Liver (tissue), 9 donors: ENCODE results near the gene RBMS3. TPM values are rescaled to one million over a fixed set of nuclear protein-coding genes. Genes with fewer than 3 reads are reported as not detected.

Source experiments
- DNase-seq: peaks from one replicate; pipeline ENCODE4 v3.0.0-alpha.2; 2017; ENCODE audit warnings: low spot score
- H3K27ac ChIP-seq, 2 donors: one replicate each; pipeline ENCODE4 v1.7.0; 2013; ENCODE audit warnings: inconsistent platforms in 2 of 2, low read length in 2 of 2, control low read depth in 1 of 2, low read depth in 1 of 2, mild to moderate bottlenecking in 1 of 2
- H3K27me3 ChIP-seq, 4 donors: one replicate each; pipeline versions ENCODE4 v1.6.1 to v1.7.0; 2013; ENCODE audit warnings: low read length in 3 of 4, inconsistent platforms in 1 of 4, mild to moderate bottlenecking in 1 of 4, moderate library complexity in 1 of 4; ENCODE audit not compliant: control insufficient read depth in 4 of 4, insufficient read depth in 4 of 4
- H3K36me3 ChIP-seq, 4 donors: one replicate each; pipeline versions ENCODE4 v1.6.1 to v1.7.0; 2013; ENCODE audit warnings: low read length in 3 of 4, mild to moderate bottlenecking in 3 of 4, low read depth in 1 of 4, moderate library complexity in 1 of 4; ENCODE audit not compliant: control insufficient read depth in 4 of 4, insufficient read depth in 3 of 4
- H3K4me1 ChIP-seq, 4 donors: one replicate each; pipeline versions ENCODE4 v1.6.1 to v1.7.0; 2013; ENCODE audit warnings: low read length in 3 of 4, mild to moderate bottlenecking in 3 of 4, moderate library complexity in 1 of 4; ENCODE audit not compliant: control insufficient read depth in 4 of 4, insufficient read depth in 4 of 4
- H3K4me3 ChIP-seq, 3 donors: one replicate each; pipeline versions ENCODE4 v1.6.1 to v1.7.0; 2013; ENCODE audit warnings: low read length in 3 of 3, control low read depth in 1 of 3, low read depth in 1 of 3, mild to moderate bottlenecking in 1 of 3
- H3K9ac ChIP-seq, 2 donors: one replicate each; pipeline ENCODE4 v1.7.0; 2013; ENCODE audit warnings: low read length in 2 of 2, mild to moderate bottlenecking in 2 of 2, moderate library complexity in 2 of 2, control low read depth in 1 of 2, low read depth in 1 of 2
- H3K9me3 ChIP-seq, 4 donors: one replicate each; pipeline versions ENCODE4 v1.6.1 to v1.7.0; 2013; ENCODE audit warnings: low read length in 3 of 4; ENCODE audit not compliant: control insufficient read depth in 4 of 4
- EGR1 ChIP-seq, 2 donors: IDR thresholded peaks; 2 replicates each; pipeline ENCODE4 v1.6.1; 2016 to 2018; ENCODE audit warnings: antibody characterized with exemption in 2 of 2, low read depth in 2 of 2
- FOXA1 ChIP-seq: IDR thresholded peaks from 2 replicates; pipeline ENCODE4 v1.6.1; 2016; ENCODE audit warnings: antibody characterized with exemption
- FOXA2 ChIP-seq: IDR thresholded peaks from 2 replicates; pipeline ENCODE4 v1.6.1; 2016; ENCODE audit warnings: antibody characterized with exemption
- GABPA ChIP-seq, 2 donors: IDR thresholded peaks in 1 of 2; conservative IDR thresholded peaks in 1 of 2; 2 replicates each; pipeline ENCODE4 v1.6.1; 2016; ENCODE audit warnings: antibody characterized with exemption in 2 of 2, mild to moderate bottlenecking in 1 of 2, moderate library complexity in 1 of 2
- HNF4A ChIP-seq, 2 donors: conservative IDR thresholded peaks; 2 replicates each; pipeline ENCODE4 v1.6.1; 2016; ENCODE audit warnings: antibody characterized with exemption in 2 of 2, mild to moderate bottlenecking in 2 of 2
- HNF4G ChIP-seq: IDR thresholded peaks from 2 replicates; pipeline ENCODE4 v1.6.1; 2016; ENCODE audit warnings: antibody characterized with exemption
- JUND ChIP-seq, 2 donors: IDR thresholded peaks; 2 replicates each; pipeline ENCODE4 v1.6.1; 2016; ENCODE audit warnings: antibody characterized with exemption in 2 of 2
- NR2F2 ChIP-seq: IDR thresholded peaks from 2 replicates; pipeline ENCODE4 v1.6.1; 2016; ENCODE audit warnings: antibody characterized with exemption
- SP1 ChIP-seq: IDR thresholded peaks from 2 replicates; pipeline ENCODE4 v1.6.1; 2018; ENCODE audit warnings: antibody characterized with exemption, mild to moderate bottlenecking
- TAF1 ChIP-seq: conservative IDR thresholded peaks from 2 replicates; pipeline ENCODE4 v1.6.1; 2016; ENCODE audit warnings: antibody characterized with exemption, mild to moderate bottlenecking
- YY1 ChIP-seq: IDR thresholded peaks from 2 replicates; pipeline ENCODE4 v1.6.1; 2016; ENCODE audit warnings: antibody characterized with exemption, mild to moderate bottlenecking
- WGBS: extraction: QIAGEN DNeasy Blood & Tissue Kit; methylation state at CpG from one replicate; pipeline ENCODE4 v1.1.7; 2013; 5-methylcytosine and 5-hydroxymethylcytosine counted together
- polyA plus RNA-seq, 2 donors: library from polyadenylated mRNA; stranded (reverse) in 1 of 2; unstranded in 1 of 2; fragments of 200-250 nt in 1 of 2; fragments of >200 nt in 1 of 2; fragmentation: Nextera tagmentation in 1 of 2; extraction: Ambion mirVana in 1 of 2; gene quantifications; one replicate each; pipeline versions ENCODE4 v1.2.1 to v1.2.3, GENCODE V29; 2013 to 2015
- total RNA-seq, 2 donors: library from RNA; depleted of rRNA; stranded (reverse); fragments of >200 nt; gene quantifications; one replicate each; pipeline ENCODE4 v1.2.3, GENCODE V29; 2014
- TF ChIP-seq, protein P1 (sequence below): IDR thresholded peaks from 2 replicates; pipeline ENCODE4 v1.6.1; 2016; ENCODE audit warnings: antibody characterized with exemption
- TF ChIP-seq, protein P2 (sequence below): IDR thresholded peaks from 2 replicates; pipeline ENCODE4 v1.6.1; 2016; ENCODE audit warnings: antibody characterized with exemption
- TF ChIP-seq, protein P3 (sequence below): fragments of 150-350 bp; IDR thresholded peaks from 2 replicates; pipeline ENCODE4 v1.5.1; 2017; ENCODE audit warnings: improper control_type of control experiment, low read depth, low read length; ENCODE audit not compliant: missing input control
- donor health status: healthy.
- donor health status: healthy.
- donor health status: healthy.
- donor health status: healthy.
- donor health status: healthy.

The RBMS3 gene
- total and polyA plus RNA-seq, 4 donors = 1.2 to 14.9 (median 9.3) TPM

DNA sequence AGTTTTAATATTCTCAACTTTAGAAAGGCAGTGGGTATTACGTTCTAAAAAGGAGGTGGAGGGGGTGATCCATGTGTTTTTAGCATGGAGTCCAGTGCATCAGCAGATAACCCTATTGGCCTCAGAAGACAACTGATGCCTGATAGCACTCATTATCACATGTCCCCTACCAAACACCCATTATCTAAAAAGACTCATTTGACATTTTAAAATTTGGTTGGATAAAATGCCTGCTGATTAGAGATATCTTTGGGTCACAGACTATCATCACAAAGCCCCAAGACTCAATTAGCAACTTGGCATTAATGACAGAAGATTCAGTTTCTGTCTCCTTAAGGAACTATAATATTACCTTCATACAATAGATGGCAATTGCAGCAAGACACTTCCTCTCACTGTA, 589.3 kb downstream of the RBMS3 start:
- WGBS = 81% methylated on average over 1 of the region's 1 CpG
- Histone ChIP-seq H3K9ac (no peak overlapping the region), H3K27ac (no peak overlapping the region), H3K27me3 (no peaks in the 10 kb centered on the region), H3K4me1 (no peaks in the 10 kb centered on the region), H3K36me3 (no peaks in the 10 kb centered on the region), H3K9me3 (peaks cover 0 to 2% (median 0%) of the 10 kb centered on the region in 4 donors), H3K4me3 (no peak overlapping the region)
- TF ChIP-seq FOXA1 (no peak), EGR1 (IDR thresholded peaks at IDR 0.05; ENCODE audit: low read depth in 2 of 2) (no peak), JUND (IDR thresholded peaks at IDR 0.05) (no peak), YY1 (no peak), NR2F2 (no peak)
- DNase-seq = no peak

DNA sequence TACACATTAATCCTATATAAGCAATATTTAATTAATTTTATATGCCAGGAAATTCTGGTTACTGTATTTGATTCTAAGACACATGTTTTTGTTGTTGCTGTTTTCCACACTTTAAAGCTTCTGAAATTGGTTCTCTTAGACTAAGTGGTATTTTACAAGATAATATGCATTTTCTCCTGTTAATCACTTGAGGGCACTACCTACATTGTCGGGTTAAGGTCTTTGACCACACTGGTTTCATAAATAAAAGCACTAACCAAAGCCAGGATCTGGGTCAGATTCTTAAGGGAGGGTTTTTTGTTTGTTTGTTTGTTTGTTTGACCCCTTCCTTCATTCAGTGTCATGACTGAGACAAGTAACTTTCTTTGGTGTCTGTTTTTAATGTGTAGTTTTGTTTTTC, 590.2 kb downstream of the RBMS3 start:
- H3K36me3 ChIP-seq = no peaks in the 10 kb centered on the region
- no peaks in the 10 kb centered on the region for H3K27me3 ChIP-seq
- H3K4me1 ChIP-seq = no peaks in the 10 kb centered on the region
- no peak overlapping the region for H3K4me3 ChIP-seq
- H3K9ac ChIP-seq = no peak overlapping the region
- WGBS = 31% methylated on average over 1 of the region's 1 CpG
- no peak overlapping the region for H3K27ac ChIP-seq
- peaks cover 0 to 2% (median 0%) of the 10 kb centered on the region in 4 donors for H3K9me3 ChIP-seq
- no peak for DNase-seq
- TF ChIP-seq GABPA (IDR thresholded peaks at IDR 0.05 in 1 of 2, conservative IDR thresholded peaks at IDR 0.05 in 1 of 2) = no peak
- no peak for TF ChIP-seq FOXA1
- no peak for TF ChIP-seq HNF4A (conservative IDR thresholded peaks at IDR 0.05)
- TF ChIP-seq, protein P1, sequence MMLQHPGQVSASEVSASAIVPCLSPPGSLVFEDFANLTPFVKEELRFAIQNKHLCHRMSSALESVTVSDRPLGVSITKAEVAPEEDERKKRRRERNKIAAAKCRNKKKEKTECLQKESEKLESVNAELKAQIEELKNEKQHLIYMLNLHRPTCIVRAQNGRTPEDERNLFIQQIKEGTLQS = no peak
- no peak for TF ChIP-seq JUND (IDR thresholded peaks at IDR 0.05)
- TF ChIP-seq, protein P2, sequence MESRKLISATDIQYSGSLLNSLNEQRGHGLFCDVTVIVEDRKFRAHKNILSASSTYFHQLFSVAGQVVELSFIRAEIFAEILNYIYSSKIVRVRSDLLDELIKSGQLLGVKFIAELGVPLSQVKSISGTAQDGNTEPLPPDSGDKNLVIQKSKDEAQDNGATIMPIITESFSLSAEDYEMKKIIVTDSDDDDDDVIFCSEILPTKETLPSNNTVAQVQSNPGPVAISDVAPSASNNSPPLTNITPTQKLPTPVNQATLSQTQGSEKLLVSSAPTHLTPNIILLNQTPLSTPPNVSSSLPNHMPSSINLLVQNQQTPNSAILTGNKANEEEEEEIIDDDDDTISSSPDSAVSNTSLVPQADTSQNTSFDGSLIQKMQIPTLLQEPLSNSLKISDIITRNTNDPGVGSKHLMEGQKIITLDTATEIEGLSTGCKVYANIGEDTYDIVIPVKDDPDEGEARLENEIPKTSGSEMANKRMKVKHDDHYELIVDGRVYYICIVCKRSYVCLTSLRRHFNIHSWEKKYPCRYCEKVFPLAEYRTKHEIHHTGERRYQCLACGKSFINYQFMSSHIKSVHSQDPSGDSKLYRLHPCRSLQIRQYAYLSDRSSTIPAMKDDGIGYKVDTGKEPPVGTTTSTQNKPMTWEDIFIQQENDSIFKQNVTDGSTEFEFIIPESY = no peak
- no peak for TF ChIP-seq HNF4G
- TF ChIP-seq TAF1 = no peak
- no peak for TF ChIP-seq FOXA2
- TF ChIP-seq SP1 = no peak
- TF ChIP-seq YY1 = no peak
- TF ChIP-seq, protein P3, sequence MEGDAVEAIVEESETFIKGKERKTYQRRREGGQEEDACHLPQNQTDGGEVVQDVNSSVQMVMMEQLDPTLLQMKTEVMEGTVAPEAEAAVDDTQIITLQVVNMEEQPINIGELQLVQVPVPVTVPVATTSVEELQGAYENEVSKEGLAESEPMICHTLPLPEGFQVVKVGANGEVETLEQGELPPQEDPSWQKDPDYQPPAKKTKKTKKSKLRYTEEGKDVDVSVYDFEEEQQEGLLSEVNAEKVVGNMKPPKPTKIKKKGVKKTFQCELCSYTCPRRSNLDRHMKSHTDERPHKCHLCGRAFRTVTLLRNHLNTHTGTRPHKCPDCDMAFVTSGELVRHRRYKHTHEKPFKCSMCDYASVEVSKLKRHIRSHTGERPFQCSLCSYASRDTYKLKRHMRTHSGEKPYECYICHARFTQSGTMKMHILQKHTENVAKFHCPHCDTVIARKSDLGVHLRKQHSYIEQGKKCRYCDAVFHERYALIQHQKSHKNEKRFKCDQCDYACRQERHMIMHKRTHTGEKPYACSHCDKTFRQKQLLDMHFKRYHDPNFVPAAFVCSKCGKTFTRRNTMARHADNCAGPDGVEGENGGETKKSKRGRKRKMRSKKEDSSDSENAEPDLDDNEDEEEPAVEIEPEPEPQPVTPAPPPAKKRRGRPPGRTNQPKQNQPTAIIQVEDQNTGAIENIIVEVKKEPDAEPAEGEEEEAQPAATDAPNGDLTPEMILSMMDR = no peak

DNA sequence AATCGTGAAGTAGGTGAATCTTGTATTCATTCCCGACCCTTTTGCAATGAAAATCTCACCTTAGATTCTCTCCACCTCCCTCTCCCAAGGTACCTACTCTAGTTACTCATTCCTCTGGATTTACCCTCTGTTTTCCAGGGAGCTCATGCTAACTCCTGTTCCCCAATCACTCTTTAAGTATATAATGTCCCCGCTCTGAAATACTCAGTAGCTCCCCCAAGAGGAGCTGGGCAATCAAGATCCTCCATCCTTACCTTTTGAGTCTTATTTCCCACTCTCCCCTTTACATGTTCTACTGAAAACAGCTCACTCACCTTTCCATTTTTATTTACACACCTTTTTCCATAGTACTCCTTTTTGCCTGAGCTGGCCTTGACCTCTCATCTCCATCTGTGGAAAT, 599.9 kb downstream of the RBMS3 start:
- H3K36me3 ChIP-seq = no peaks in the 10 kb centered on the region
- H3K9me3 ChIP-seq = no peaks in the 10 kb centered on the region
- no peak for DNase-seq
- H3K4me3 ChIP-seq = no peak overlapping the region
- H3K9ac ChIP-seq = no peak overlapping the region
- H3K4me1 ChIP-seq = no peaks in the 10 kb centered on the region
- no peak overlapping the region for H3K27ac ChIP-seq
- H3K27me3 ChIP-seq = no peaks in the 10 kb centered on the region
- no peak for TF ChIP-seq HNF4A (conservative IDR thresholded peaks at IDR 0.05)
- WGBS = 77% methylated on average over 3 of the region's 3 CpGs
